Measurements from ENCODE around the gene ADK.
"Not testable (repeated sequence)": the region's sequence is repeated elsewhere in the genome, so short reads cannot be mapped to it uniquely, and the experiment has no call there.

Gene ADK

DNA sequence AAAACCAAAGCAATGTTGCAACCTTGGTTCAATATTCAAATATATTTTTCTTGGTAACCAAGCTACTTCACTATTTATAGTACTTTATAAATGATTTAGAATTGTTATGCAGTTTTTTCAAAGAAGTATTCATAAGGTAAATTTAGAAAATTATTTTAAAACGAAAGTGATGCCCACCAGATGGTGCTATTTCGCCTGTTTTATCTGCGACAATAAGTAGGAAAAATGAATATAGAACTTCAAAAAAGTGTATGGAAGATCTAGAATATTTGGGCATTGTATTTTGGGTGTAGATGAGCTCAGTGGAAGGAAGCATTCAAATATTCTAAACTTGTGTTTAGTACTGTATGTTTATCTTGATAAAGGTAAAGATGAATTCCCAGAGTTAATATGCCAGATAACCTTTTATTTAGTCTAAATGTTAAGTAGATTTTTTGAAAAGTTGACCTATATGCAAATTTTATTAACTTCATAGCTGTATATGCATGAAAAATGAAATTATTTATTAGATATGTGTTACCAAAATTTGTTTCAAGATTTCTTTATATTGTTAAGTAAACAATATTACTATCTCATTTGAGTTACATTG, 93.2 kb downstream of the ADK start:
- DNase-seq, result no peak

DNA sequence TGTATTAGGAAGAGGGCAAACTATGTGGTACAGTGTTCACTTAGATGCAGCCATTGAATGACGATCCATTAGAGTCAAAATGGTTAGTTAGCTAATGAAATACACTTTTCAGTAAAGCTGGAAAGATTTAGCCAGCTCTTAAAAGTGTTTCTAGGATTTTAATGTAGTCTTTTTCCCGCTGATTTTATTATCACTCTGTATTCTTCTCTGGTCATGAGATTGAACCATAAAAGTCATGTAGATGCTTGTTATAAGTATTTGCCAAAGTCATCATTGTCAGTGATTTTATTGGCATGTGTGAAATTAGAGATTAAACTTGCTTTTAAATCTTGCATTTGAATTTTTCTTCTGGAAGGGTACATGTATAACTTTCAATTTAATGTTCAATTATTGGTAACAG, 93.8 kb downstream of the ADK start:
- no peak for DNase-seq

DNA sequence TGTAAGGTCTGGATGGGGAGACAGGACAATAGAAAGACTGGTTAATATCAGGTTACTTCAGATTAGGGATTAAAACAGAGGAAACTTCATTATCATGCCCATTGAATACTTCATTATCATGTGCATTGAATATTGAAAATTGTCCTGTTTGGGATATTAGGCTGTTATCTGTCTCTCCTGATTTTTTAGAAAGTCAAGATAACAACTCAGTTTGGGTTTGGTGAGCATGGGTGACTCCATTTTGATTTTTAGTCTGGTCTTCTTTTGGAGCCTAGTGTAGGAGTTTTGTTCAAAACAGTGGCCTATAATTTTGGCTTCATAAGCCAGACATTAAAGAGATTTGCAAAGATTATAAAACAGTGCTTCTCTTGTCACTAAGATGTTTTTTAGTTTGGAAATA, 95.5 kb downstream of the ADK start:
- no peak for DNase-seq

DNA sequence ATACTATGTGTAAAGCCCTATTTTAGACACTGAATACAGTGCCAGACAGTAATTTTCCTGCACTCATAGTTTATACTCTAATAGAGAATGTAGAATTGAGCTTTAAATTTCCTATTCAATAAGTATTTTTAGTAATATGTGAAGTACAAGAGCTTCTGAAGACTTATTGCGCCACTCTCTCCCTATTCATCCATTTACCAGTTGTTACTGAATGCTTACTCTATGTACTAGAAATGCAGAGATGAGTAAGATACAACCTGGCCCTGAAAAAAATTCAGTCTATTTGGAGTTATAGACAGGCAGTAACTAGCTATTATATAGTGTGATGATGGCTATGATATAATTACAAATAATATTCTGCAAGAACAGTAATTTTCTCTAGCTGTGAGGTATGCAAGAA, 98.8 kb downstream of the ADK start:
- no peak for DNase-seq

DNA sequence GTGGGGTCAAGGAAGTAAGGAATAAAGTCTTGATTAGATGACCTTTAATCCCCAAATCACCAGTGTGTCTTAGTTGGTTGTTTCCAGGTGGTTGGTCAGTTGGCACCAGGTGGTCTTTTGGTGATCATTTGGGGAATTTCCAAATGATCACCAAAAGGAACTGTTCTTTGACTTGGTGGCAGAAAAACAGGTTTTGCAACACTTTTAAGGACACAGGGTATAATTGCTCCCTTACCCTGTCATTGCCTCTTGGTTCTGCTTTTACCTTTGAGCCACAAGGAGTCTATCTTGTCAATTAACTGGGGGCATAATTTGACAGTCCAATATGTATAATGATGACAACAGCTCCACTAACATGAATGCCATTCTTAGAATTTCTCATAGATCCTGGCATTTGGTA, 104.2 kb downstream of the ADK start:
- DNase-seq, result no peak

DNA sequence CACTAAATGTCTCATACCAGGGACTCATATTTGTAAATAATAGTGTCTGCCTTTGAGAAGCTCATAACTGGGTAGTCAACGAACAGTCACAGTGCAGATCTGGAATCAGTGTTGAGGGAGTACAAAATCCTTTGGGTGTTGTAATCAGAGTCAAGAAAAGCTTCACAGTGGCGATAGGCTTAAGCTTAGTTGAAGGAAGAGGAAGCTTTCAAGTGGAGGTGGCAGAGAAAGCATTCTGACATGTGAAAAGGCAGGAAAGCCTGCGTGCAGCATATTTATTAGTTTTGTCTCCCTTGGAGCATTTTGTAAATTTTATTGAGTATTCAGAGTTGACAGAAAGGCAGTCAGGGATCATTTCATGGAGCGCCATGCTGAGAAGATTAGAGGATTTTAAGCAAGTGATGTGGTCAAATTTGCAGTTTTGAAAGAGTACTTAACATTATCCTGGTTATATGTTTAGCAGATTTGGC, 104.9 kb downstream of the ADK start:
- DNase-seq, result no peak

DNA sequence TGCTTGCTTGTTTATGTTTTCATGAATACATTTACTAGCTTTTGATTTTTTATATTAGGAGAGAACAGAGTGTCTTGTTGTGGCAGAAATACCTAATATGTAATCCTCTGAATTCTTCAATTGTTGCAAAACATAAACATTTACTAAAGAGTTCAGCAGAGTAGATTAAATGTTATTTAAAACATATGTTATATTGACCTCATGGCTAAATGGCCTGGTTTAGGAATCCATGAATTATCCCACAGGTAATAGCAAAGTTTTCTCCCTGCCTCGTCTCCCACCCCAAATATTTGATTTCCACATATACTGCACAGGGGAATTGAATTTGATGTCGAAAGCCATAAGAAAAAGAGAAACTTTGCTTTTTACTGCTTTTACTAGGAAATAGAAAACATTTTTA, 111.8 kb downstream of the ADK start:
- no peak for DNase-seq

DNA sequence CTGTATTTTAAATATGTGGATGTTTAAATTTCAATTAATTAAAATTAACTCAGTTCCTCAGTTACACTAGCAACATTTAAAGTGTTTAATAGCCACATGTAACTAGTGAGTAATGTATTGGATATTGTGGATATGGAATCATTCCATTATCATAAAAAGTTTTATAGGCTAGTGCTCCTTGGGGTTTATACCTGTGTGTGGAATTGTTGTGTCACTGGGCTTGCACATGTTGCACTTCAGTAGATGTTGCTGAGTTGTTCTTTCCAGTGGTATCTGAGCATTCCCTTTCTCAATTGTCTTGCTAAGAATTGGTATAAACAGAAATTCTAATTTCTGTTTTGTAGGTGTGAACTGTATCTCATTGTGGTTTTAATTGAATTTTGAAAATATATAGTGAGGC, 113.0 kb downstream of the ADK start:
- DNase-seq, result no peak

DNA sequence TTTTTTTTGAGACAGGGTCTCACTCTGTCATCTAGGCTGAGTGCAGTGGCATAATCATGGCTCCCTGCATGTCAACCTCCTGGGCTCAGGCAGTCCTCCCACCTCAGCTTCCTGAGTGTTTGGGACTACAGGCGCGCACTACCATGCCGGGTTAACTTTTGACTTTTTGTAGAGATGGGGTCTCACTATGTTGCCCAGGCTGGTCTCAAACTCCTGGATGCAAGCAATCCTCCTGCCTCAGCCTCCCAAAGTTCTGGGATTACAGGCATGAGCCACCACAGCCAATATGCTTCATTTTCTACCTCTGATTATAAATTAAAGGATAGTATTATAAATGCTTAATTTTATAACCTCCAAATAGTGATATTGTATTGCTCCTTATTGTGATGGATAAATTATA, 121.3 kb downstream of the ADK start:
- no peak for DNase-seq

DNA sequence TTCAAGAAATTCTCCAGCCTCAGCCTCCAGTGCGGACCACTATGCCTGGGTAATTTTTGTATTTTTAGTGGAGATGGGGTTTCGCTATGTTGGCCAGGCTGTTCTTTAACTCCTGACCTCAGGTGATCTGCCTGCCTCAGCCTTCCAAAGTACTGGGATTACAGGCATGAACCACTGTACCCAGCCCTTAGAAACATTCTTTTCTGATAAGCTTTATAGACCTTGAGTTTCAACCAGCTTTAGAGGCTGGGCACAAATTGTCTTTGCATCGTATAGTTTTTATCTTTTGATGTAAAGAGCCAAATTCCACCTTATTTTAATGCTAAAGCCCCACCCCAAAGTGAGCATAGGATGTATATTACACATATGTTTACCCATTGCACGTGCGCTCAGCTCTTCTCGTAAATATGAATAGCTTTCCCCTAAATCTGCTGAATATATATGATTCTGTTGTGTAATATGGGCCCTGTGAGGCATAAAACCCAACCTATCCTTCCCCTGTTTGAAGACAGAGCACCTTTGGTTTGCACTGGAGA, 124.8 kb downstream of the ADK start:
- no peak for DNase-seq

DNA sequence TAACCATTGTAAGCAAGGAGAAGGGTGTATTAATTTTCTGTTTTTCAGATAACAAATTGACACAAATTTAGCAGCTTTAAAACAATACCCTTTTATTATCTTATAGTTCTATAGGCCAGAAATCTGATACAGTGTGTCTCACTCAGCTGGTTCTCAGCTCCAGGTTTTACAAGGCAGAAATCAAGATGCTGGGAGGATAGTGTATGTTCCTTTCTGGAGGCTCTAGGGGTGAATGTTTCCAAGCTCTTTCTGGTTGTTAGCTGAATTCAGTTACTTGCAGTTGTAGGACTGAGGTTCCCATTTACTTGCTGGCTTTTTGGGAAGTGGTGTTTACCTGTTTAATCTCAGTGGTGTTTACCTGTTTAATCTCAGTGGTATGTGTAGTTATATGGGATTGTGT, 125.4 kb downstream of the ADK start:
- no peak for DNase-seq

DNA sequence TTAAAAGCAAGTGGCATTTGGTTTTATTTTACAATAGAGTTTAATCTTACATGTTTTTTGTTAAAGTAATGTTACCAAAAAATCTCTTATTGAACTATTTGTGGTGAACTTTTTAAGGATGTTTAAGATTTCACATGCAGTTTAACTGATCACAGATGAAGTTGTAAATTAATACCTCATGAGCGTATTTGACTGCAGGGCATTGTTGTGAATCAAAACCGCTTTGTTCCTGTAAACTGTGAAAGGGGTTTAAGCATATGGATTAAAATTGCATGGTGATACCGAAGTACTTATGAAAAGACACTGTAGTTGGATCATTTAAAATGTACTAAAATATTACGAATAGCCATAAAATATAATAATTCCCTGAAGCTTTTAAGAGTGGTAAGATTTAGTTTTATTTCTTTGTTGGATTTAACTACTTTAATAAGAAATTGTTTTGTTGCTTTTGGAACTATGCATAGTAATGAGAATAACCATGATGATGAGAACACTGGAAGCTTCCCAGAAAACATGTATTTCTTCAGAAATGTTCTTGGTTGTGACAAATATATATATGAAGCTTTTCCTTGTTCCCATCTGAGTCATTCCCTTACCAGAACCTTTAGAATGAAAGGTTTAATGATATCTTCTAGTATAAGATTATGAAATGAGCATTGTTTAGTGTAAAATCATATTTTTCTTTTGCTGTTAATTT, 131.3 kb downstream of the ADK start:
- DNase-seq, result no peak

DNA sequence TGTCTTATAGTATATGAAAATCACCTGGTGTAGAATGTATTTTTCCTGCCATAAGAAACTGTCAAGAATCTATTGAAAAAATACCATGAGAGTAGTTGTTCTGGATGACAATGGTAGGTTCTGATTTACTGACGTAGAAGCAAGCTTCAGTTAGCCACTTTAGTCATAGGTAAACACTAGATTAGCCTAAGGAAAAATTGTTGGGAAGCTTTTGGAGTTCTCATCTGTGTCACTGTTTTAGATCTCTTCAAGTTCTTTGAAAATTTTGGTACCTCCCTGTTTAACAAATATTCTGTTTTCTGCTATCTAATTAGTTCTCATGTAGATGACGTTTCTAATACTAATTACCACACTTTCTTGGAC, 131.8 kb downstream of the ADK start:
- no peak for DNase-seq

DNA sequence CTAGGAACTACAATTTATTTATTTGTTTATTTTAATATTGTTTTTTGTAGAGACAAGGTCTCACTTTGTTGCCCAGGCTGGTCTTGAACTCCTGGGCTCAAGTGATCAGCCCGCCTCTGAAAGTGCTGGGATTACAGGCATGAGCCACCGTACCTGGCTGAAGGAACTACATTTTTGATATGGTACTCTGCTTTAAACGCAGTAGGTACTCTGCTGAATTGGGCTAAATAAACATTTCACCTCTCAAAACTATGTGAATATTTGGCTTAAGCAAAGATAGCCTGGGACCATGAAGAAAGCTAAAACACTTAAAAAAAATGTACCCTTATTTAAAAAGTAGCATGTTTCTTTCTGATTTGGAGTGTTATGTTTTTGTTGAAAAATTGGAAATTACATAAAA, 138.2 kb downstream of the ADK start:
- DNase-seq, result no peak

DNA sequence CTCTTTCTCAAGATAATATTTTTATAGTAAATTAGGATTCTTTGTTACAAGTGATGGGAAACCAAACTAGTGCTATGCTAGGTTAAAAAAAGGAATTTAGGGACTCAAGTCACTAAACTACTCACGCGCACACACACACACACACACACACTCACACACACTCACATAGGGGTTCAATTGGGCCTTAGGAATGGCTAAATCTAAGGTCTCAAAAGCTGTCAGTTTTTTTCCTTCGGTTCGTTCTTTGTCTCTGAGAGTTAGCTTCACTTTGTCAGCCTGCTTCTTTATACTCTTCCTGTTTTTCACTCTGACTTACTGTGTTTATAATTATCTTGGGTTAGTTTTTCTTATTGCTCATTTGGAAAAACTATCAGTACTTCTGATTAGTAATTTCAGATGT, 138.9 kb downstream of the ADK start:
- DNase-seq, result no peak

DNA sequence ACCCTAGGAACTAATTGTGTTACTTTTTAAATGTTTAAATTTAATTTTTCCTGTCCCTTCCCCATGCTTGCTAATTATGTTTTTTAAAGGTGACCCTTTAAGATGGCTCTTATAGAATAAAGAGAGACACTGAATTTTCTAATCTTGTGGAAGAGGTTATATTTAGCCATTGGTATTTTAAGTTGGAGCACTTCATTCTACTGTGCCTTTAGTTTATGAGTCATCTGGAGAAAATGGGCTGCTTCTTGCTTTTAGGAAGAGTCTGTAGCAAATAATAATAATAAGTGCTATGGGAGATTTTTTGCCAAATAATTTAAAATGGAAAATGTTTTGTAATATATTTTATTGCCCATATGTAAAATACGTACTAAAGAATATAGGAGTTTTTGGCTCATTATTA, 139.7 kb downstream of the ADK start:
- no peak for DNase-seq

DNA sequence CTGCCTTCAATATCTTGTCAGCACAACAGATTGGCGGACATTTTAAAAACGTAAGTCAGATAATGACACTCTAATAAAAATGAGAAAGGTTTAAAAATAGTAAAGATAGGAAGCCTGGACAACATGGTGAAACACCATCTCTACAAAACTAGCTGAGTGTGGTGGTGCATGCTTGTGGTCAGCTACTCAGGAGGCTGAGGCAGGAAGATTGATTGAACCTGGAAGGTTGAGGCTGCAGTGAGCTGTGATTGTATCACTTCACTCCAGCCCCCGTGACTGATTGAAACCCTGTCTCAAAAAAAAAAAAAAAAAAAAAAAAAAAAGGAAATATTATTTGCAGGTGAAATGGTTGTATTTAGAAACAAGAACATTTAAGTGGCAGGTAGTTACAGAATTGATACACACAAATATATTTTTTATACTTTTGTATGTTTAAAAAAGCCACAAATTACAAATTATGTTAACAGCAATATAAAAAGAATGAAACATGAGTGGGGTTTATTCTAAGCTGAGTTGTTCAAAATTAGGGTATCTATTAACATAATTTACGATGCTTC, 141.9 kb downstream of the ADK start:
- no peak for DNase-seq

DNA sequence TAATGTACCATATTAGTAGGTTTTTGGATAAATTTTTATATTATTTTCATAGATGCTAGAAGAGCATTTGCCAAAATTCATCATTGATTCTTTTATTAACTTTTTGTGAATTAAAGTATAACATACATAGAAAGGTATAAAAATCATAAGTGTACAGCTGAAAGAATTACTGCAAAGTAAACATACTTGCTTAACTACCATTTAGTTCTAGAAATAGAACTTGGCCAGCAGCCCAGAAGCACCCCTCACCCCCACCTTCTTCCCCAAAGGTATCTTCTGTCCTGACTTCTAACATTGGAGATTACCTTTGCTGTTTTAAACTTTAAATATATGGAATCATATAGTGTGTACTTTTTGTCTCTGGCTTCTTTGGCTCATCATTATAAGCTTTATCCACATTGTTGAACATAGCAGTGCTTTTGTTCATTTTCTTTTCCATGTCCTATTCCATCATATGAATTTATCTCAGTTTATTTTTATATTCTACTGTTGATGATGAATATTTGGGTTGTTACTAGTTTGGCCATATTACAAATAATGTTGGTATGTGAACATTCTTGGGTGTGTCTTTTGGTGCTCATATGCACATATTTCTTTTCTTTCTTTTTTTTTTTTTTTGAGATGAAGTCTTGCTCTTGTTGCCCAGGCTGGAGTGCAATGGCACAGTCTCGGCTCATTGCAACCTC, 142.8 kb downstream of the ADK start:
- DNase-seq, result no peak

DNA sequence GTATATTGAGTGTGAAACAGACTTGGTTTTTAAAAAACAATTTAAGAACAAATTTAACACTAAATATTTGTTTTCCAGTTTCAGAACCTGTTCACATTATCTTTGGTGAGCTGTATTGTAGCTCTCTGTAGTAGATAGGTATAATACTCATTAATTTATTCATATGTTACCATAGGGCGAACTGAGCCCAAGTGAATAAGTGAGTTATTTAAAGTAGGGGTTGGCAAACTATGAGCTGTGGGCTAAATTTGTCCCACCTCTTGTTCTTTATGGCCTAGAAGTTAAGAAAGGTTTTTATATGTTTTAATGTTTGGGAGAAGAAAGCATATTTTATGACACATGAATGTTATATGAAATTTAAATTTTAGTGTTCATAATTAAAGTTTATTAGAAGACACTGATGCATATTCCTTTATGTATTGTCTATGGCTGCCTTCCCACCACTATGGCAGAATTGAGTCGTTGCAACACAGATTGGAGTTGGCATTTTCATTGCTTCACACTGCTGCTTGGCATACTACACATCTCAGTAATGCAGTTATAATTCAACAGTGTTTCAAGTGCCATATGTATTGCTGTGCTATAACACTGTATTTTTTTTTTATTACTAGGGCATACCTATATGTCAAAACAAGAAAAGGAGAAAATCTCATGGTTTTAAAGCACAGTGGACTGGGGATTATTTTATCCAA, 146.5 kb downstream of the ADK start:
- DNase-seq, result no peak

DNA sequence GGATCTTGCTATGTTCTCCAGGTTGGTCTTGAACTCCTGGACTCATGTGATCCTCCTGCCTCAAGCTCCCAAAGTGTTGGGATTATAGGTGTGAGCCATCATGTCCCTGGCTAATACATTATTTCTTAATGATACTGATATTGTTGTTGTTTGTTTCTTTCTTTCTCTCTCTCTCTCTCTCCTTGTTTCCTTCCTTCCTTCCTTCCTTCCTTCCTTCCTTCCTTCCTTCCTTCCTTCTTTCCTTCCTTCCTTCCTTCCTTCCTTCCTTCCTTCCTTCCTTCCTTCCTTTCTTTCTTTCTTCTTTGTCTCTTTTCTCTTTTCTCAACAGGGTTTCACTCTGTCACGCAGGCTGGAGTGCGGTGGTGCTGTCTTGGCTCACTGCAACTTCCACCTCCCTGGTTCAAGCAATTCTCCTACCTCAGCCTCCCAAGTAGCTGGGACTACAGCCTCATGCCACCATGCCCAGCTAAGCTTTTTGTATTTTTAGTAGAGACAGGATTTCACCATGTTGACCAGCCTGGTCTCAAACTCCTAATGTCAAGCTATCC, 149.1 kb downstream of the ADK start:
- DNase-seq, result not testable (repeated sequence)

DNA sequence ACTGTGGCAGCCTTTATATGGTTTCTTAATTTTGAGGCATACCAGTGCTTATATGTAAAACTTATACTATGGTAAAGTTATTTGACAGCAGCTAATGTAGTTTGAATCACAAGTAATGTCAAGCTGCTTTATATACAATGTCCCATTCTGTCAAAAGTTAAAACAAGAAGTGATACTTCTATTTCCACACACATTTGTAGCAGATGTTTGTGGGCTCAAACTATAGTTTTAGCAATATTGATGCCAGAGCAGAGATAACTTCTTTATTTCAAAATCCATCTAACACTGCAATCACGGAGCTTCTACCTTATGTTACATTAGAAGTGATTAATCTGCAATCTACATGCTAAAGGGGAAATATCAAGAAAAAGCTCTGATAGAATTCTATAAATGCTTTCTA, 149.6 kb downstream of the ADK start:
- no peak for DNase-seq

DNA sequence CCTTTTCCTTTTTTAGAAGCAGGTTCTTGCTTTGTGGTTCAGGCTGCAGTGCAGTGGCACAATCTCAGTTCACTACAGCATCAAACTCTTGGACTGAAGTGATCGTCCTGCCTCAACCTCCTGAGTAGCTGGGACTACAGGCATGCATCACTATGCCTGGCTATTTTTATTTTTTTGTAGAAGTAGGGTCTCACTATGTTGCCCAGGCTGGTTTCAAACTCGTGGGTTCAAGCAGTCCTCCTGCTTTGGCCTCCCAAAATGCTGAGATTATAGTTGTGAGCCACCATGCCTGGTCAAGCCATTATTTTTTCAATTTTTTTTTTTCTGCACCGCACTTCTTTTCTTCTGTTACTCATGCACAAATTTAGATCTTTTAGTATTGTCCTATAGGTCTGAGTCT, 154.7 kb downstream of the ADK start:
- no peak for DNase-seq
